Fibroblast of lung (primary cell): ENCODE data around the gene IL12B. TPM values are rescaled to one million over a fixed set of nuclear protein-coding genes. Genes with fewer than 3 reads are reported as not detected.

Experiments
- DNase-seq, 2 donors: peaks; one replicate each; pipeline versions ENCODE4 v3.0.0 to v3.0.0-alpha.2; 2010; ENCODE audit warnings: low read depth in 2 of 2
- H2AFZ ChIP-seq: 2 replicates; pipeline ENCODE4 v1.5.1; 2012; ENCODE audit warnings: low read length, control low read depth, inconsistent platforms
- H3K27ac ChIP-seq: 2 replicates; pipeline ENCODE4 v1.5.1; 2011; ENCODE audit warnings: low read length, control low read depth; ENCODE audit not compliant: insufficient read depth
- H3K27me3 ChIP-seq: 2 replicates; pipeline ENCODE4 v1.5.1; 2011; ENCODE audit warnings: mild to moderate bottlenecking, low read length; ENCODE audit not compliant: control insufficient read depth, insufficient read depth
- H3K36me3 ChIP-seq: 2 replicates; pipeline ENCODE4 v1.5.1; 2011; ENCODE audit warnings: low read length; ENCODE audit not compliant: control insufficient read depth, insufficient read depth
- H3K4me1 ChIP-seq: 2 replicates; pipeline ENCODE4 v1.5.1; 2011; ENCODE audit warnings: low read length; ENCODE audit not compliant: control insufficient read depth, insufficient read depth; ENCODE audit errors: extremely low read depth
- H3K4me2 ChIP-seq: 2 replicates; pipeline ENCODE4 v1.5.1; 2011; ENCODE audit warnings: low read length, control low read depth; ENCODE audit not compliant: insufficient read depth; ENCODE audit errors: extremely low read depth
- H3K4me3 ChIP-seq, 4 experiments: fragments of 200-600 bp in 1 of 4; sonication (generic) in 1 of 4; replicated peaks in 1 of 4; 2 replicates each; pipeline ENCODE4 v1.5.1; 2011 to 2016; ENCODE audit warnings: low read length in 4 of 4, low read depth in 3 of 4, mild to moderate bottlenecking in 3 of 4, control low read depth in 2 of 4, inconsistent platforms in 1 of 4, mixed read lengths in 1 of 4; ENCODE audit not compliant: insufficient read depth in 1 of 4; ENCODE audit errors: control extremely low read depth in 1 of 4
- H3K79me2 ChIP-seq: 2 replicates; pipeline ENCODE4 v1.5.1; 2012; ENCODE audit warnings: mild to moderate bottlenecking, low read length, inconsistent platforms; ENCODE audit not compliant: control insufficient read depth, insufficient read depth
- H3K9ac ChIP-seq: 2 replicates; pipeline ENCODE4 v1.5.1; 2011; ENCODE audit warnings: mild to moderate bottlenecking, low read length, control low read depth; ENCODE audit not compliant: insufficient read depth
- H3K9me3 ChIP-seq: 2 replicates; pipeline ENCODE4 v1.5.1; 2012; ENCODE audit warnings: low read depth, low read length; ENCODE audit not compliant: control insufficient read depth, insufficient read depth
- H4K20me1 ChIP-seq: 2 replicates; pipeline ENCODE4 v1.5.1; 2011; ENCODE audit warnings: low read length; ENCODE audit not compliant: control insufficient read depth, insufficient read depth; ENCODE audit errors: extremely low read depth
- EZH2 ChIP-seq: IDR thresholded peaks from 2 replicates; pipeline ENCODE4 v1.5.1; 2012; ENCODE audit warnings: low read length, control low read depth, mild to moderate bottlenecking; ENCODE audit errors: missing control alignments
- polyA plus RNA-seq, 2 donors: library from polyadenylated mRNA; depleted of rRNA in 1 of 2; stranded (reverse) in 1 of 2; unstranded in 1 of 2; fragments of >200 nt; gene quantifications; 2 replicates each; pipeline ENCODE4 v1.2.1, GENCODE V29; 2011 to 2012; ENCODE audit warnings: missing spikeins in 1 of 2
- total RNA-seq: library from RNA; depleted of rRNA; stranded (reverse); fragments of >200 nt; gene quantifications from 2 replicates; pipeline ENCODE4 v1.2.1, GENCODE V29; 2014
- TF ChIP-seq, protein P1 (sequence below), 2 donors: IDR thresholded peaks in 1 of 2; conservative IDR thresholded peaks in 1 of 2; 1 replicate in 1 of 2; 2 replicates in 1 of 2; pipeline ENCODE4 v1.5.1; 2011 to 2012; ENCODE audit warnings: low read length in 2 of 2, control low read depth in 1 of 2, inconsistent platforms in 1 of 2, low read depth in 1 of 2, mild to moderate bottlenecking in 1 of 2

The IL12B gene
- total and polyA plus RNA-seq, 2 donors (not counting 1 experiment from before 2014, with no cell fraction given): not detected

DNA sequence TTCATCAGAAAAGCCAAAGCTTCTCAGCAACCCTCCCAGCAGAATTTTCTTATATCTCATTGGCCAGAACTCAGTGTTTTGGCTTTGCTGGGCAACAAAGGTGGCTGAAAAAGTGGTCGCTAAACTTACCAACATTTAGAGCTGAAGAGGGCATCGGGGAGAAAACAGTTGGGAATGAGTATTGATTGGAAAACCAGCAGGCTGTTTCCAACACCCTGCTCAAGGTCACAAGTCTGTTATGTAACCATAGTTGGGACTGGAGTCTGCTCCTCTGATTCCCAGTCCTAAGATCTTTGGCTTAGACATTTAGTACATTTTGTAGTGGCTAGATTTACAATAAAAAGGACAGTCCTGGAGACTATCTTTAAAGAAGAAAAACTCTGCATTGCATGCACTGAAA is 17.1 kb downstream of the IL12B start:
- H2AFZ ChIP-seq: no peak overlapping the region
- H3K9me3 ChIP-seq: no peaks in the 10 kb centered on the region
- H4K20me1 ChIP-seq: no peaks in the 10 kb centered on the region
- peaks cover 20% of the 10 kb centered on the region for H3K27me3 ChIP-seq
- no peak overlapping the region for H3K9ac ChIP-seq
- no peak overlapping the region for H3K4me2 ChIP-seq
- H3K27ac ChIP-seq: no peak overlapping the region
- DNase-seq: no peak
- H3K4me3 ChIP-seq: no peak overlapping the region
- no peak for TF ChIP-seq EZH2
- TF ChIP-seq, protein P1, sequence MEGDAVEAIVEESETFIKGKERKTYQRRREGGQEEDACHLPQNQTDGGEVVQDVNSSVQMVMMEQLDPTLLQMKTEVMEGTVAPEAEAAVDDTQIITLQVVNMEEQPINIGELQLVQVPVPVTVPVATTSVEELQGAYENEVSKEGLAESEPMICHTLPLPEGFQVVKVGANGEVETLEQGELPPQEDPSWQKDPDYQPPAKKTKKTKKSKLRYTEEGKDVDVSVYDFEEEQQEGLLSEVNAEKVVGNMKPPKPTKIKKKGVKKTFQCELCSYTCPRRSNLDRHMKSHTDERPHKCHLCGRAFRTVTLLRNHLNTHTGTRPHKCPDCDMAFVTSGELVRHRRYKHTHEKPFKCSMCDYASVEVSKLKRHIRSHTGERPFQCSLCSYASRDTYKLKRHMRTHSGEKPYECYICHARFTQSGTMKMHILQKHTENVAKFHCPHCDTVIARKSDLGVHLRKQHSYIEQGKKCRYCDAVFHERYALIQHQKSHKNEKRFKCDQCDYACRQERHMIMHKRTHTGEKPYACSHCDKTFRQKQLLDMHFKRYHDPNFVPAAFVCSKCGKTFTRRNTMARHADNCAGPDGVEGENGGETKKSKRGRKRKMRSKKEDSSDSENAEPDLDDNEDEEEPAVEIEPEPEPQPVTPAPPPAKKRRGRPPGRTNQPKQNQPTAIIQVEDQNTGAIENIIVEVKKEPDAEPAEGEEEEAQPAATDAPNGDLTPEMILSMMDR (conservative IDR thresholded peaks at IDR 0.05 in 1 of 2, IDR thresholded peaks at IDR 0.05 in 1 of 2; ENCODE audit: low read depth in 1 of 2, low read length in 2 of 2): no peak
- no peaks in the 10 kb centered on the region for H3K79me2 ChIP-seq
- H3K36me3 ChIP-seq: no peaks in the 10 kb centered on the region
- no peaks in the 10 kb centered on the region for H3K4me1 ChIP-seq

- Histone ChIP-seq H3K4me1 (no peaks in the 10 kb centered on the region), H4K20me1 (no peaks in the 10 kb centered on the region), H3K9me3 (no peaks in the 10 kb centered on the region), H3K4me2 (no peak overlapping the region), H3K27ac (no peak overlapping the region), H3K9ac (no peak overlapping the region), H3K79me2 (no peaks in the 10 kb centered on the region), H3K4me3 (no peak overlapping the region), H3K36me3 (no peaks in the 10 kb centered on the region), H3K27me3 (peaks cover 29% of the 10 kb centered on the region), H2AFZ (no peak overlapping the region)
- no peak for DNase-seq
- TF ChIP-seq EZH2: no peak
- TF ChIP-seq, protein P1 (conservative IDR thresholded peaks at IDR 0.05 in 1 of 2, IDR thresholded peaks at IDR 0.05 in 1 of 2; ENCODE audit: low read depth in 1 of 2, low read length in 2 of 2): no peak
Observed at GRCh38 chr5:159311063-159311462, 19.2 kb downstream of the IL12B start.

DNA sequence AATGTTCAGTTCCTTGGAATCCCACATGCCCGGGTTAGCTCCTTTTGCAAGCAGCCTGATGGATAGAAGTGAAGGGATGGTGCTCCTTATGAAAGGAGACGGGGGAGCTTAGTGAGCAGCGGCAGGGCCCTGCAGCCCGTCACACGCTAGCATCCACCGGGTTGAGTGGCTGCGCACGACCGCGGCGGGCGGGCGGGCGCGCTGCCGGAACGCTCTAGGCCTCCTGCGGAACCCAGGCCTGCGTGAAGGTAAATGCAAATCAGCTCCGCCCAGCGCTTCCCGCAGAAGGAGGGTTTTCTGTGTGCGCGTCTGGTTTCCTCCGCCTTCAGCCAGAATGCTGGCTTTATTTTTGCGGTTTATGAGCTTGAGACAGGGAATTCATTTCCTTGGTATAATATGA is 19.8 kb downstream of the IL12B start:
- peak in 1 of 2 donors; percentile 51 for DNase-seq
- Histone ChIP-seq H3K4me3 (peak overlapping the region in 1 of 4 experiments; percentile 17), H3K4me2 (peak overlapping the region; percentile 48), H3K9me3 (no peaks in the 10 kb centered on the region), H2AFZ (peak overlapping the region; percentile 15), H3K4me1 (no peaks in the 10 kb centered on the region), H3K36me3 (no peaks in the 10 kb centered on the region), H3K27ac (no peak overlapping the region), H3K79me2 (no peaks in the 10 kb centered on the region), H3K27me3 (peaks cover 31% of the 10 kb centered on the region), H4K20me1 (no peaks in the 10 kb centered on the region), H3K9ac (no peak overlapping the region)
- TF ChIP-seq, protein P1 (conservative IDR thresholded peaks at IDR 0.05 in 1 of 2, IDR thresholded peaks at IDR 0.05 in 1 of 2; ENCODE audit: low read depth in 1 of 2, low read length in 2 of 2): no peak
- no peak for TF ChIP-seq EZH2
